HG02588 (cell line): ENCODE data around the gene TRIM72.
"Not testable (repeated sequence)": the region's sequence is repeated elsewhere in the genome, so short reads cannot be mapped to it uniquely, and the experiment has no call there.

Experiments
- ATAC-seq: cut with Tn5 transposase; IDR thresholded peaks from one replicate; pipeline ENCODE4 v1.9.1; 2021; ENCODE audit warnings: mild to moderate bottlenecking, moderate library complexity; ENCODE audit not compliant: unreplicated experiment

The TRIM72 gene

GRCh38 chr16:31213877-31214707 is at the start of gene TRIM72:
Gene TRIM72, plus strand, starts transcription at chr16:31214119. Its CDS starts 620 bp downstream, at chr16:31214739.
- no peak for ATAC-seq

- no peak for ATAC-seq
Measured at GRCh38 chr16:31167315-31167714, 46.6 kb upstream of the TRIM72 start.

- no peak for ATAC-seq
Measured at GRCh38 chr16:31168848-31169247, 45.1 kb upstream of the TRIM72 start.

GRCh38 chr16:31170048-31170447 is 43.9 kb upstream of the TRIM72 start:
- ATAC-seq = not testable (repeated sequence)

- ATAC-seq = no peak
Measured at GRCh38 chr16:31177136-31177535, 36.8 kb upstream of the TRIM72 start.

GRCh38 chr16:31179219-31179746 is 34.6 kb upstream of the TRIM72 start:
- no peak for ATAC-seq

- ATAC-seq = peak; percentile 60
Measured at GRCh38 chr16:31179747-31180459, 34.0 kb upstream of the TRIM72 start, which contains the start of gene FUS. Gene FUS, plus strand, starts transcription at chr16:31180139. Its CDS starts 76 bp downstream, at chr16:31180215.

GRCh38 chr16:31181102-31181830 is 32.7 kb upstream of the TRIM72 start:
- ATAC-seq = no peak

- no peak for ATAC-seq
Measured at GRCh38 chr16:31182391-31182790, 31.5 kb upstream of the TRIM72 start.

- no peak for ATAC-seq
Measured at GRCh38 chr16:31183432-31184428, 30.2 kb upstream of the TRIM72 start.

- ATAC-seq = no peak
Measured at GRCh38 chr16:31184888-31185287, 29.0 kb upstream of the TRIM72 start.

GRCh38 chr16:31185339-31185738 is 28.6 kb upstream of the TRIM72 start:
- ATAC-seq = no peak

GRCh38 chr16:31186176-31186575 is 27.7 kb upstream of the TRIM72 start:
- ATAC-seq = no peak

GRCh38 chr16:31186930-31187807 is 26.8 kb upstream of the TRIM72 start:
- ATAC-seq = no peak

- ATAC-seq = no peak
Measured at GRCh38 chr16:31187808-31188189, 26.1 kb upstream of the TRIM72 start.

GRCh38 chr16:31188450-31189411 is 25.2 kb upstream of the TRIM72 start:
- no peak for ATAC-seq

GRCh38 chr16:31189412-31189778 is 24.5 kb upstream of the TRIM72 start:
- no peak for ATAC-seq

GRCh38 chr16:31190061-31190460 is 23.9 kb upstream of the TRIM72 start:
- no peak for ATAC-seq
